Measurements from ENCODE around the gene FAM120AOS. TPM values are rescaled to one million over a fixed set of nuclear protein-coding genes. Genes with fewer than 3 reads are reported as not detected.
A peak's percentile ranks its signal among the peaks of the same experiment; 100 is the strongest.

Gene FAM120AOS
- polyA plus RNA-seq, 1 donor from 2014 or later = 44.5 TPM

GRCh38 chr9:93470391-93470790 is 17.0 kb upstream of the FAM120AOS start:
- H3K36me3 ChIP-seq (ENCODE audit: insufficient read depth, low read length) = no peaks in the 10 kb centered on the region
- no peak overlapping the region for H2AFZ ChIP-seq (ENCODE audit: low read depth, low read length)
- H3K9me3 ChIP-seq (ENCODE audit: low read length) = no peaks in the 10 kb centered on the region
- no peaks in the 10 kb centered on the region for H3K9me2 ChIP-seq (ENCODE audit: insufficient read depth, low read length)
- no peak overlapping the region for H3K27ac ChIP-seq (ENCODE audit: low read length)
- no peak overlapping the region for H3K4me3 ChIP-seq (ENCODE audit: low read length)
- no peaks in the 10 kb centered on the region for H3F3A ChIP-seq (ENCODE audit: insufficient read depth, low read length, poor library complexity, severe bottlenecking)
- H3K4me2 ChIP-seq (ENCODE audit: low read length) = no peak overlapping the region
- no peaks in the 10 kb centered on the region for H3K27me3 ChIP-seq (ENCODE audit: insufficient read depth, low read depth, low read length)
- H3K79me2 ChIP-seq (replicated peaks; ENCODE audit: insufficient read depth, low read length) = peaks cover 41% of the 10 kb centered on the region
- H4K20me1 ChIP-seq (ENCODE audit: insufficient read depth) = no peaks in the 10 kb centered on the region
- TF ChIP-seq MXI1 (conservative IDR thresholded peaks at IDR 0.05; ENCODE audit: poor library complexity, severe bottlenecking) = no peak
- TF ChIP-seq TAF1 (IDR thresholded peaks at IDR 0.05; ENCODE audit: low read depth) = no peak
- TF ChIP-seq SMC3 (conservative IDR thresholded peaks at IDR 0.05; ENCODE audit: poor library complexity) = no peak
- TF ChIP-seq EZH2 (IDR thresholded peaks at IDR 0.05; ENCODE audit: borderline replicate concordance, insufficient read depth, low read length, poor library complexity, severe bottlenecking) = no peak
- TF ChIP-seq REST (IDR thresholded peaks at IDR 0.05; ENCODE audit: borderline replicate concordance) = no peak
- TF ChIP-seq EP300 (conservative IDR thresholded peaks at IDR 0.05; ENCODE audit: poor library complexity, severe bottlenecking) = no peak
- no peak for TF ChIP-seq POLR2AphosphoS5 (IDR thresholded peaks at IDR 0.05)
- no peak for TF ChIP-seq CTCF (IDR thresholded peaks at IDR 0.05; ENCODE audit: poor library complexity, severe bottlenecking)
- no peak for TF ChIP-seq RAD21 (conservative IDR thresholded peaks at IDR 0.05)
- no peak overlapping the region for H3K9ac ChIP-seq (ENCODE audit: low read length)

- no peaks in the 10 kb centered on the region for H4K20me1 ChIP-seq (ENCODE audit: insufficient read depth)
- H3K4me3 ChIP-seq (ENCODE audit: low read length) = peak overlapping the region; percentile 19
- no peaks in the 10 kb centered on the region for H3K9me2 ChIP-seq (ENCODE audit: insufficient read depth, low read length)
- H3K9ac ChIP-seq (ENCODE audit: low read length) = peak overlapping the region; percentile 11
- TF ChIP-seq POLR2AphosphoS5 (IDR thresholded peaks at IDR 0.05) (peak; percentile 8), RAD21 (conservative IDR thresholded peaks at IDR 0.05) (no peak)
- H3K9me3 ChIP-seq (ENCODE audit: low read length) = no peaks in the 10 kb centered on the region
- no peaks in the 10 kb centered on the region for H3K36me3 ChIP-seq (ENCODE audit: insufficient read depth, low read length)
- H3K27me3 ChIP-seq (ENCODE audit: insufficient read depth, low read depth, low read length) = no peaks in the 10 kb centered on the region
- no peaks in the 10 kb centered on the region for H3F3A ChIP-seq (ENCODE audit: insufficient read depth, low read length, poor library complexity, severe bottlenecking)
- H3K27ac ChIP-seq (ENCODE audit: low read length) = no peak overlapping the region
- H3K79me2 ChIP-seq (replicated peaks; ENCODE audit: insufficient read depth, low read length) = peaks cover 46% of the 10 kb centered on the region
- no peak overlapping the region for H3K4me2 ChIP-seq (ENCODE audit: low read length)
- no peak overlapping the region for H2AFZ ChIP-seq (ENCODE audit: low read depth, low read length)
Measured at GRCh38 chr9:93468763-93469456, 15.5 kb upstream of the FAM120AOS start.
